ENCODE results near the gene KRT39.

KRT39 gene

GRCh38 chr17:40950176-40950575 is 16.6 kb downstream of the KRT39 start:
- DNase-seq (ENCODE audit: extremely low read depth, insufficient read length) = no peak
- no peaks in the 10 kb centered on the region for H3K36me3 ChIP-seq (ENCODE audit: control insufficient read depth, insufficient read depth, low read length)
- TF ChIP-seq CTCF (IDR thresholded peaks at IDR 0.05; ENCODE audit: insufficient read depth, low read length, poor library complexity, severe bottlenecking) = no peak

GRCh38 chr17:40949418-40949817 is 17.3 kb downstream of the KRT39 start:
- no peak for TF ChIP-seq CTCF (IDR thresholded peaks at IDR 0.05; ENCODE audit: insufficient read depth, low read length, poor library complexity, severe bottlenecking)
- Histone ChIP-seq H3K36me3 (ENCODE audit: control insufficient read depth, insufficient read depth, low read length) (no peaks in the 10 kb centered on the region), H3K27me3 (replicated peaks; ENCODE audit: control insufficient read depth, insufficient read depth, low read length) (no peaks in the 10 kb centered on the region; the same call in 1 of the 2 replicates), H3K4me3 (replicated peaks; ENCODE audit: low read depth, low read length) (no peak overlapping the region)
- DNase-seq (ENCODE audit: extremely low read depth, insufficient read length) = no peak

More at GRCh38 chr17:40950176-40950575, 16.6 kb downstream of the KRT39 start:
- no peak overlapping the region for H3K4me3 ChIP-seq (replicated peaks; ENCODE audit: low read depth, low read length)
- H3K27me3 ChIP-seq (replicated peaks; ENCODE audit: control insufficient read depth, insufficient read depth, low read length) = no peaks in the 10 kb centered on the region

GRCh38 chr17:40947929-40948328 is 18.8 kb downstream of the KRT39 start:
- H3K36me3 ChIP-seq (ENCODE audit: control insufficient read depth, insufficient read depth, low read length) = no peaks in the 10 kb centered on the region
- no peaks in the 10 kb centered on the region; the same call in 1 of the 2 replicates for H3K27me3 ChIP-seq (replicated peaks; ENCODE audit: control insufficient read depth, insufficient read depth, low read length)
- TF ChIP-seq CTCF (IDR thresholded peaks at IDR 0.05; ENCODE audit: insufficient read depth, low read length, poor library complexity, severe bottlenecking) = no peak
- H3K4me3 ChIP-seq (replicated peaks; ENCODE audit: low read depth, low read length) = no peak overlapping the region
- DNase-seq (ENCODE audit: extremely low read depth, insufficient read length) = no peak

GRCh38 chr17:40945414-40945813 is 21.3 kb downstream of the KRT39 start:
- Histone ChIP-seq H3K27me3 (replicated peaks; ENCODE audit: control insufficient read depth, insufficient read depth, low read length) (no peaks in the 10 kb centered on the region; the same call in 1 of the 2 replicates), H3K4me3 (replicated peaks; ENCODE audit: low read depth, low read length) (no peak overlapping the region), H3K36me3 (ENCODE audit: control insufficient read depth, insufficient read depth, low read length) (no peaks in the 10 kb centered on the region)
- no peak for DNase-seq (ENCODE audit: extremely low read depth, insufficient read length)
- no peak for TF ChIP-seq CTCF (IDR thresholded peaks at IDR 0.05; ENCODE audit: insufficient read depth, low read length, poor library complexity, severe bottlenecking)

GRCh38 chr17:40944531-40944930 is 22.2 kb downstream of the KRT39 start:
- Histone ChIP-seq H3K4me3 (replicated peaks; ENCODE audit: low read depth, low read length) (no peak overlapping the region), H3K36me3 (ENCODE audit: control insufficient read depth, insufficient read depth, low read length) (no peaks in the 10 kb centered on the region), H3K27me3 (replicated peaks; ENCODE audit: control insufficient read depth, insufficient read depth, low read length) (no peaks in the 10 kb centered on the region; the same call in 1 of the 2 replicates)
- DNase-seq (ENCODE audit: extremely low read depth, insufficient read length) = no peak
- TF ChIP-seq CTCF (IDR thresholded peaks at IDR 0.05; ENCODE audit: insufficient read depth, low read length, poor library complexity, severe bottlenecking) = no peak

- H3K4me3 ChIP-seq (replicated peaks; ENCODE audit: low read depth, low read length) = no peak overlapping the region
- no peaks in the 10 kb centered on the region for H3K36me3 ChIP-seq (ENCODE audit: control insufficient read depth, insufficient read depth, low read length)
- no peak for TF ChIP-seq CTCF (IDR thresholded peaks at IDR 0.05; ENCODE audit: insufficient read depth, low read length, poor library complexity, severe bottlenecking)
- no peaks in the 10 kb centered on the region; the same call in 1 of the 2 replicates for H3K27me3 ChIP-seq (replicated peaks; ENCODE audit: control insufficient read depth, insufficient read depth, low read length)
- DNase-seq (ENCODE audit: extremely low read depth, insufficient read length) = no peak
Observed at GRCh38 chr17:40942553-40942952, 24.2 kb downstream of the KRT39 start.

Data from GM06990 (cell line).